ENCODE results near the gene TFF3.
A peak's percentile ranks its signal among the peaks of the same experiment; 100 is the strongest.

TFF3 gene

DNA sequence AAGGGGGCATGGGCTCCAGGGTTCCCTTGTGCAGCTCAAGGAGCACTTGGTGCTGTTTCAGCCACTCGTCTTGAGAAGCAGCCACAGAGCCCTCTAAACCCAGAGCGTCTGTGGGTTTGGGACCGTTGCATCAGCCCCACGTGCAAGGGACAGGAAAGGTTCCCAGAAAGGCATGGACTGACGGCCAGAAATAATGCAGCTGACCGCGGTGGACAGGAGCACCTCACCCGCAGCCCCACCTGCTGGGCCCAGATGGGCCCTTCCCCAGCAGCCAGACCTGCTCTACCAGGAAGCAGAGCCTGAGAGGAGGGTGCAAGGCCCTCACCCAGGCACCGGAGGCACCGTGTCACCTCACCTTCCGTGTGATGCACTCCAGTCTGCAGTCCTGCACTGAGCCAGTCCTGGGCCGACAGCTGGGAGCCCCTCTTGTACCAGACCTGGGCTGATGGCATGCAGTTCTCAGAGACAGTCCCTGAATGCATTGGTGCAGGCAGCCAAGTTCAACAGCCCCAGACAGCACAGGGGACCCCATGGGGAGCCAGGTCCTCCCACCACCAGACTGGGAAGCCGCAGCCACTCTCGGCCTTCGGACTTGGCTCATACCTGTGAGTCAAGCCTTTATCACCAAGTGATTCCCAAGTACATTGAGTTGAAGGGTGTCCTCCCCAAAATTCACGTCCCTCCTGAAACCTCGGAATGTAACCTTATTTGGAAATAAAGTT lies 4.8 kb upstream of the TFF3 start:
- DNase-seq, result no peak

DNA sequence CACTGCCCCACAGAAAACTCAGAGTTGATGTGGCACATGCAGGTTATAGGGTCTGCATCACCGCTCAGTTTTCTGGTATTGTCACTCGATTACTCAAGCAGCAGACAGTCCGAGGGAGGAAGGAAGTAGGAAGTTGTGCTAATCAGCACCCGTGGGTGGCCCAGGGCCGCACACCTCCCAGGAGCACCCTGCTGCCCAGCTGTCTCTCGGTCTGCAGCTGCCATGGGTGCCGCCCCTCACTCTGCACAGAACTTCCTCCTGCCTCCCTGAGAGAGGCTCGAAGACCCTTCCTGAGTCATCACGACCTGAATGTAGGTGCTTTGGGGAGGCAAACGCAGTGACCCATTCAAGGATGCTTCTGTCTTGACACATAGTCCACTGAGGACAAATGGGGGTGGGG lies 4.2 kb upstream of the TFF3 start:
- DNase-seq, result no peak

GRCh38 chr21:42317826-42318746 lies 2.9 kb upstream of the TFF3 start:
- DNase-seq, result peak; percentile 89

DNA sequence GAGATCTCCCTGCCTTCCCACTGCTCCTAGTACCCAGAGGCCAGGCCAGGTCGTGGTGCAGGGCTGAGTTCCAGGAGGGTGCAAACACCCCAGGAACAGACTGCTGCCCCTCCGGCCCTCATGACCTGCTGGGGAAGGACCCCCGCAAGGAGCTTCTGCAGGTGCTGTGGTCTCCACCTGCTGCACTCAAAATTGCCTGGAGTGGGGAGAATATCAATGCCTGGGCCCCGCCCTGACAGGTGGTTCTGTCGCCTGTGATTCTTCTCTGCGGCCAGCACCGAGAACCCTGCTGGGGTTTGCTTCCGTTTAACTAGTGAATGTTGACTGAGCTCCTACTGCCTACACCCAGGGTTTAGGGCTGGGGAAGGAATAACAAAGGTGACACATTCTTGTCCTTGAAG lies 2.1 kb upstream of the TFF3 start:
- peak; percentile 68 for DNase-seq

DNA sequence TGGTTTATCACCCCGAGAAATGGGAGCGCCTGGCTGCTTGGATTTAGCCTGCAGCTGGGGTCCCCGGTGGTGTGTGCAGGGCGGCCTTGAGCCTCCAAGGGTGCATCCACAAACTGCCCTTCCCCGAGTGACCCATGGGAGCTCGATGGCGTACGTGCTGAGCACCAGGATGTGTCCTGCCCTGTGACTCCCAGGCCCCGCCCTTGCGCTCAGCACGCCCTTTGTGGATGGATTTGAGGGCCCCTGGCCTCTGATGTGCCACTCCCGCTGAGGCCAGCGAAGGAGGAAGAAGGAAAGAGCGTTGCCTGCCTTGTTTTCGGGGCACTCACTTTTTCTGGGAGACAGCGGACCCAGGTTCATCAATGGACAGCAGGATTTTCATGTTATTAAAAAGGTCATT lies 1.7 kb upstream of the TFF3 start:
- peak; percentile 53 for DNase-seq

DNA sequence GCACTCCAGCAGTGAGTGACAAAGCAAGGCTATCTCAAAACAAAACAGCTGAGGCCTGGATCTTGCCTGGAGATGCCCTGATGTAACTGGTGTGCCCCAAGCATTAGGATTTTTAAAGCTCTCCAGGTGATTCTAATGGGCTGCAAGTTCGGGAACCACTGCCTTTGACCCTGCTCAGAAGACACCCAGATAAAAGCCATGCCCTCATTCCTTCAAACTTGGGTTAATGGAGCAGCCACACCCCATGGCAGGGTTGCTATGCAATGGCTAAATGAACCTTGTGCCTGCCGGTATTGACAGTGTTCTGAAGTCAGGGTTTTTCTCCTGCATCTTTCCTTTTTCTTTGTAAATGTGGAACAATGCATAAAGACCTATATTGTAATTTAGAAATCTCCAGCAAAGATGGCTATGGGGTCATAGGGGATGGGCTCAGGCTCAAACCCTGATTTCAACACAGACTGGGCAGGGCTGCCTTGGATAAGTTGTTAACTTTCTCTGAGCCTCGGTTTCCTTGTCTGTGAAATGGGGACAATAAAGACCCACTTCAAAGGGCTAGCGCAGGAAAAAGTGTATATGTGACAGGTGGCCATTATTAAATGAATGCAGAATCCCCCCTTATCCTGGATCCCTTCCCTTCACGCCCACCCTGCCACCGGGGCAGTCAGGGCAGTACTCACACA lies 453 bp downstream of the TFF3 start:
- no peak for DNase-seq

DNA sequence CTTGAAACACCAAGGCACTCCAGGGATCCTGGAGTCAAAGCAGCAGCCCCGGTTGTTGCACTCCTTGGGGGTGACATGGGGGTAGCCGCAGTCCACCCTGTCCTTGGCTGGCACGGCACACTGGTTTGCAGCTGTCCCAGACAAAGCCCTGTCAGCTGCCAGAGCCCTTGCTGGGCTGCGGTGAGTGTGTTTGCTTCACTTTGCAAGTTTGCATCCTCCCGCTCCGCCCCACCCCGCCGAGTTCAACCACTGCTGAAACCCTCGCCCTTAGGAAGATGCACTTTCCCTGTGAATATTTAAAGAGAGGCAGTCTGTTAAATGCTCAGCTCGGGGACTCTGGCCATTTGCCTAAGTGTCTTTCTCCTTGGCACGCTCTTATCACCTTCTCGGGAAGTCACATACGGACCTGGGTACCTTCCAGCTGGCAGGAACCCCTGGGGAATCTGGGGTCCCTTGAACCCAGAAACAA lies 1.7 kb downstream of the TFF3 start:
- peak; percentile 95 for DNase-seq

DNA sequence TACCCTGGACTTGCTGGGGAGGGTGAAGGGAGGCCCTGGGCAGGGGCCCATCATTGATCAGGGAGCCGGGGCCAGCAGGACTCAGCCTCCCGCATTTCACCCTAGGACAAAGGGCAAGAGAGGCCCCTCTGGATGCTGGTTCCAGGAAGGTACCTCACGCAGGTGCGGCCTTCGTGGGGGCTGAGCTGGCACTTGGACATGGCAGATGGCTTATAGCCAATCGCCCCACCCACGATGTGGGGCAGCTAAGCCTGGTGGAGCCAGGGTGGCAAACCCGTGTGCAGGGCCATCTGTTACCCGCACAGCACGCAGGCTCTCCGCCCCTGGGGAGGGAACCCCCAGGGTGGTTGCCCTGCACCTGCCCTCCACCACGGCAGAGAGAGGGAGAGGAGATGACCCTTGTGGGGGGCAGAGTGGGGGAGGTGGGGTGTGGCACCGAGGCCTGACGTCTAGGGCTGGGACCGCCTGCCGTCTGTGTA lies 2.5 kb downstream of the TFF3 start:
- no peak for DNase-seq

- no peak for DNase-seq
Observed at GRCh38 chr21:42311816-42312625, 3.2 kb downstream of the TFF3 start.

- DNase-seq, result no peak
Observed at GRCh38 chr21:42311160-42311559, 4.0 kb downstream of the TFF3 start.

DNA sequence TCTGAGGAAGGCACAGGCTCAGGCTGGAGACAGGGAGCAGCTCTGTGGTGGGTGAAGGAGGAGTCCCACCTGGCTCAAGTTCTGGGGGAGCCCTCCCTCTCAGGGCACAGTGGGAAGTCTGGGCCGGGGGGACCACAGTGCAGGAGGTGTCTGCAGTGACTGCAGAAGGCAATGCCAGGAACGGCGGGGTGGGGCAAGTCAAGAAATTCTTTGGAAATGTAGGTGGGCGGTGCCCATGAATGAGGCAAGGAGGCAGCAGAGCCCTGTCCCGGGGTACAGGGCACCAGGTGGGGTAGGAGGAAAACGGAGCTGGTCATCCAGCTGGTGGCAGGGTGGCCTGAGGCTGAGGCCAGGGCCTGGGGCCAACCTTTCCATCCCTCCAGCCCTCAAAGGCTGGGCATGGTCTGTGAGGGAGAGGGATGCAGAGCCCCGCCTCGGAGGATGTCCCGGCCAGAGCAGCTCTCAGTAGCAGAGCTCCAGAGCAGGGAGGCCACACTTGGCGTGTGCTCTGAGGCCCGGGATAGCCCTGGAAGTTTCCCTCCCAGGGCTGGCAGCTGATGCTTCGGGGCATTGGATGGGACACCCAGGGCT lies 4.7 kb downstream of the TFF3 start:
- DNase-seq, result no peak

- peak; percentile 82 for DNase-seq
Observed at GRCh38 chr21:42309753-42310213, 5.4 kb downstream of the TFF3 start.

- DNase-seq, result no peak
Observed at GRCh38 chr21:42308914-42309752, 6.1 kb downstream of the TFF3 start.

DNA sequence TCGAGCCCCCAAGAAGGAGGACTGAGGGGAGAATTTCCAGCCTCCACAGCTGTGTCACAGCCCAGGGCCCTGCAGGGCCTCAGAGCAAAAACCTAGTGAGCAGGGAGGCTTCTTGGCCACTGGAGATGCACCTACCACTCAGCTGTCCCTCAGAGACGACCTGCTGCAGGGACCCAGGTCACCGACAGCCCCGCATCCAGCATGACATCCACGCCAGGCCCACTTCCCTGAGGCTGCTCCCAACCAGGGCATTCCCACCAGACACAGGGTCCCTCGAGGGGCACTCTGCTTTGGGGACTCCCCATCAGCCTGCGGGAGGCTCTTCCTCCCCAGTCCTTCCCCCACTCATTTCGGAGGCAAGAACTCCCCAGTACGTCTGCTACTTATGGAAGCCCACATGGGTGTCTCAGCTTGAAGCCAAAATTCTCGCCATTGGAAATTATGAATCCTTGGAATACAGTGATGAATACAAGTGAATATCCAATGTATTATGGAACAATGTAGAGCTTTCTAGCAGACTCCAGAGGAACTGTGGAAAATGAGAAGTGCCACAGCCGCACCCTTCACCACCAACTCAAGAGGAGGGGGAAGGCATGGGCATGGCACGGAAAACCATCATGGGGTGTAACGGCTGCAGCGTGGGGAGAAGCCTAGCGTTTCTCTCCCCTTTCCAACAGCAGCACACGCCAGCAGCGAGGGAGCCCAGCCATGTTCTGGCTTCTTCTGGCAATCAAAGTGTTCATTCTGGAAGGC lies 6.9 kb downstream of the TFF3 start:
- no peak for DNase-seq

- no peak for DNase-seq
Observed at GRCh38 chr21:42307106-42307505, 8.1 kb downstream of the TFF3 start.

GRCh38 chr21:42306366-42307035 lies 8.7 kb downstream of the TFF3 start:
- DNase-seq, result no peak

DNA sequence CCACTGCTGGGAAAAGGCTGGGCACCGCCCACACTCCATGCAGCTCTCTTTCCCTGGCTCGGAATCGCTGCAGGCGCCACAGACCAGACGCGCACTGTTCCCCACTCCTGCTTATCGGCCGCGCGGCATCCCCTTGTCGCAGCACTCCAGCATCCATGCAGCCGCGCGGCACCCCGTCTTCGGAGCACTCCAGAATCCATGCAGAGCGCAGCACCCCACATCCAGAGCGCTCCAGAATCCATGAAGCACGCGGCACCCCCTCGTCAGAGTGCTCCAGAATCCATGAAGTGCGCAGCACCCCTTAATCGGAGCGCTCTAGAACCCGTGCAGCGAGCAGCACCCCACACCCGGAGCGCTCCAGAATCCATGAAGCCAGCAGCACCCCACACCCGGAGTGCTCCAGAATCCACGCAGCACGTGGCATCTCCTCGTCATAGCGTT lies 9.5 kb downstream of the TFF3 start:
- DNase-seq, result no peak

GRCh38 chr21:42304556-42305454 lies 10.4 kb downstream of the TFF3 start:
- no peak for DNase-seq

Measured in NCI-H2107 (cell line).